GM10248 (cell line): ENCODE results near the gene ZKSCAN7.

Experiments used
- CTCF ChIA-PET: fragments of 300-600 bp; sonication (Branson Sonifier 250); formaldehyde crosslinking; extraction: SDS; loops from one replicate; lab custom pipeline; 2021; ENCODE audit warnings: antibody characterized with exemption; lab: Yijun Ruan, JAX
- POLR2A ChIA-PET: fragments of 350-650 bp; sonication (Branson Sonifier 250); formaldehyde crosslinking; extraction: SDS; loops from one replicate; lab custom pipeline; 2020; ENCODE audit warnings: antibody characterized with exemption; lab: Yijun Ruan, JAX
- DNase-seq: peaks from one replicate; pipeline ENCODE4 v3.0.0; 2012; ENCODE audit errors: extremely low spot score
- CTCF ChIP-seq: IDR thresholded peaks from 2 replicates; pipeline ENCODE4 v1.5.1; 2012; ENCODE audit warnings: mild to moderate bottlenecking, low read depth; ENCODE audit errors: extremely low read depth, missing control alignments, control extremely low read depth

Gene ZKSCAN7

GRCh38 chr3:44554626-44555592 lies at the start of gene ZKSCAN7:
ZKSCAN7 (plus strand) TSS chr3:44555193; CDS start chr3:44557048, 1,855 bp downstream.
- peak; percentile 84 for DNase-seq
- CTCF ChIA-PET: interaction anchor here (0.8 to 3.1 kb wide), 3 partner anchors 16 to 28 kb away, joined by 3 to 10 read pairs (median 9); no protein-coding TSS in a partner anchor
- no peak for TF ChIP-seq CTCF
- POLR2A ChIA-PET: no interaction called here

- CTCF ChIA-PET: interaction anchor here (1.6 kb wide), 1 partner anchor 182 kb away, joined by 3 read pairs; no protein-coding TSS in a partner anchor
- TF ChIP-seq CTCF: no peak
- DNase-seq: no peak
- POLR2A ChIA-PET: no interaction called here
These were observed 48.4 kb upstream of the ZKSCAN7 start for GRCh38 chr3:44506556-44506955.

GRCh38 chr3:44506961-44507360 lies 48.0 kb upstream of the ZKSCAN7 start:
- POLR2A ChIA-PET: no interaction called here
- TF ChIP-seq CTCF: no peak
- CTCF ChIA-PET: interaction anchor here (1.6 kb wide), 1 partner anchor 183 kb away, joined by 3 read pairs; no protein-coding TSS in a partner anchor
- DNase-seq: no peak

- POLR2A ChIA-PET: no interaction called here
- no peak for DNase-seq
- no peak for TF ChIP-seq CTCF
- CTCF ChIA-PET: no interaction called here
These were observed 45.5 kb upstream of the ZKSCAN7 start for GRCh38 chr3:44509393-44509921.

- peak; percentile 39 for DNase-seq
- ChIA-PET CTCF (no interaction called here), POLR2A (no interaction called here)
- no peak for TF ChIP-seq CTCF
These were observed 45.0 kb upstream of the ZKSCAN7 start for GRCh38 chr3:44510000-44510368.

GRCh38 chr3:44511238-44511566 lies 43.8 kb upstream of the ZKSCAN7 start:
- POLR2A ChIA-PET: interaction anchor here (0.6 to 1.1 kb wide), 2 partner anchors 173 to 1100 kb away, joined by 4 read pairs; partner anchors contain the start of gene TCAIM
- no peak for DNase-seq
- CTCF ChIA-PET: interaction anchor here (0.7 to 1.3 kb wide), 6 partner anchors 12 to 402 kb away, joined by 3 to 5 read pairs (median 3); no protein-coding TSS in a partner anchor
- TF ChIP-seq CTCF: no peak
